PC-9 (cell line): ENCODE results near the gene MEMO1.

ENCODE experiments used
- EZH2 ChIP-seq: fragments of 200-600 bp; sonication (generic); IDR thresholded peaks from 2 replicates; pipeline ENCODE4 v1.8.0; 2017; ENCODE audit warnings: antibody characterized with exemption, low read depth
- TF ChIP-seq, protein P1 (sequence below): fragments of 200-600 bp; sonication (generic); conservative IDR thresholded peaks from 2 replicates; pipeline ENCODE4 v1.6.1; 2017; ENCODE audit warnings: mixed run types, antibody characterized with exemption, mild to moderate bottlenecking, moderate library complexity

DNA sequence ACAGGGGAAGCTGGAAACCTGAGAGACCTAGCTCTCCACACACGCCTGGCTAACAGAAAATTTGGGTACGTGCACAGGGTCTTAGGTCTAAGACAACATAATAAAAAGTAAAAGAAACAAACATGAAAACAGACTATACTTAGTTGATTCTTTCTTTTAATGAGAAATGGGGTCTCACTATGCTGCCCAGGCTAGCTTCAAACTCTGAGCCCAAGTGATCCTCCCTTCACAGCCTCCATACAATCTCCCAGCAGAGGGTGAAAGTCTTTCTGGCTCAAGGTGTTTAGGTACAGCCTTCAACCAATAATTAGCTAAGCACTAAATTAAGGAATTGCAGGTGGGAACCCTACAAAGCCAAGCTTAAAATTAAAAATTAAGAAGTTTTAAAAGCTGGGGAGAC lies 116.2 kb downstream of the MEMO1 start:
- TF ChIP-seq EZH2 = no peak
- TF ChIP-seq, protein P1, sequence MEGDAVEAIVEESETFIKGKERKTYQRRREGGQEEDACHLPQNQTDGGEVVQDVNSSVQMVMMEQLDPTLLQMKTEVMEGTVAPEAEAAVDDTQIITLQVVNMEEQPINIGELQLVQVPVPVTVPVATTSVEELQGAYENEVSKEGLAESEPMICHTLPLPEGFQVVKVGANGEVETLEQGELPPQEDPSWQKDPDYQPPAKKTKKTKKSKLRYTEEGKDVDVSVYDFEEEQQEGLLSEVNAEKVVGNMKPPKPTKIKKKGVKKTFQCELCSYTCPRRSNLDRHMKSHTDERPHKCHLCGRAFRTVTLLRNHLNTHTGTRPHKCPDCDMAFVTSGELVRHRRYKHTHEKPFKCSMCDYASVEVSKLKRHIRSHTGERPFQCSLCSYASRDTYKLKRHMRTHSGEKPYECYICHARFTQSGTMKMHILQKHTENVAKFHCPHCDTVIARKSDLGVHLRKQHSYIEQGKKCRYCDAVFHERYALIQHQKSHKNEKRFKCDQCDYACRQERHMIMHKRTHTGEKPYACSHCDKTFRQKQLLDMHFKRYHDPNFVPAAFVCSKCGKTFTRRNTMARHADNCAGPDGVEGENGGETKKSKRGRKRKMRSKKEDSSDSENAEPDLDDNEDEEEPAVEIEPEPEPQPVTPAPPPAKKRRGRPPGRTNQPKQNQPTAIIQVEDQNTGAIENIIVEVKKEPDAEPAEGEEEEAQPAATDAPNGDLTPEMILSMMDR = no peak
